ENCODE data around the gene TNS1. TPM values are rescaled to one million over a fixed set of nuclear protein-coding genes. Genes with fewer than 3 reads are reported as not detected.

TNS1 gene
- total RNA-seq, 1 donor from 2014 or later, result 227 TPM

- no peaks in the 10 kb centered on the region for H3K36me3 Mint-ChIP-seq (ENCODE audit: low read depth)
- no peaks in the 10 kb centered on the region for H3K9me3 Mint-ChIP-seq (ENCODE audit: low read depth)
- H3K4me3 Mint-ChIP-seq (ENCODE audit: unreplicated experiment), result no peak overlapping the region
- H3K4me1 Mint-ChIP-seq (ENCODE audit: low read depth), result peaks cover 65% of the 10 kb centered on the region
- H3K27me3 Mint-ChIP-seq (ENCODE audit: low read depth), result no peaks in the 10 kb centered on the region
- no peak for TF ChIP-seq CTCF (IDR thresholded peaks at IDR 0.05)
- DNase-seq (ENCODE audit: low spot score), result no peak
- peak overlapping the region; percentile 54 for H3K27ac Mint-ChIP-seq (ENCODE audit: unreplicated experiment)
These were observed 12.2 kb upstream of the TNS1 start for GRCh38 chr2:218014706-218015585.

GRCh38 chr2:218013289-218013688 is 10.5 kb upstream of the TNS1 start:
- no peaks in the 10 kb centered on the region for H3K36me3 Mint-ChIP-seq (ENCODE audit: low read depth)
- DNase-seq (ENCODE audit: low spot score), result no peak
- peaks cover 71% of the 10 kb centered on the region for H3K4me1 Mint-ChIP-seq (ENCODE audit: low read depth)
- H3K9me3 Mint-ChIP-seq (ENCODE audit: low read depth), result no peaks in the 10 kb centered on the region
- no peaks in the 10 kb centered on the region for H3K27me3 Mint-ChIP-seq (ENCODE audit: low read depth)
- no peak overlapping the region for H3K27ac Mint-ChIP-seq (ENCODE audit: unreplicated experiment)
- H3K4me3 Mint-ChIP-seq (ENCODE audit: unreplicated experiment), result no peak overlapping the region
- TF ChIP-seq CTCF (IDR thresholded peaks at IDR 0.05), result no peak

GRCh38 chr2:218012284-218012683 is 9.5 kb upstream of the TNS1 start:
- Mint-ChIP-seq H3K27me3 (ENCODE audit: low read depth) (no peaks in the 10 kb centered on the region), H3K4me1 (ENCODE audit: low read depth) (peaks cover 68% of the 10 kb centered on the region), H3K9me3 (ENCODE audit: low read depth) (no peaks in the 10 kb centered on the region), H3K4me3 (ENCODE audit: unreplicated experiment) (no peak overlapping the region), H3K36me3 (ENCODE audit: low read depth) (no peaks in the 10 kb centered on the region), H3K27ac (ENCODE audit: unreplicated experiment) (peak overlapping the region; percentile 14)
- no peak for DNase-seq (ENCODE audit: low spot score)
- TF ChIP-seq CTCF (IDR thresholded peaks at IDR 0.05), result no peak

GRCh38 chr2:218011653-218012040 is 8.9 kb upstream of the TNS1 start:
- H3K4me1 Mint-ChIP-seq (ENCODE audit: low read depth), result peaks cover 65% of the 10 kb centered on the region
- no peaks in the 10 kb centered on the region for H3K27me3 Mint-ChIP-seq (ENCODE audit: low read depth)
- no peaks in the 10 kb centered on the region for H3K9me3 Mint-ChIP-seq (ENCODE audit: low read depth)
- no peak for DNase-seq (ENCODE audit: low spot score)
- no peak for TF ChIP-seq CTCF (IDR thresholded peaks at IDR 0.05)
- no peak overlapping the region for H3K27ac Mint-ChIP-seq (ENCODE audit: unreplicated experiment)
- no peaks in the 10 kb centered on the region for H3K36me3 Mint-ChIP-seq (ENCODE audit: low read depth)
- no peak overlapping the region for H3K4me3 Mint-ChIP-seq (ENCODE audit: unreplicated experiment)

GRCh38 chr2:218010984-218011652 is 8.3 kb upstream of the TNS1 start:
- Mint-ChIP-seq H3K36me3 (ENCODE audit: low read depth) (no peaks in the 10 kb centered on the region), H3K27ac (ENCODE audit: unreplicated experiment) (peak overlapping the region; percentile 32), H3K9me3 (ENCODE audit: low read depth) (no peaks in the 10 kb centered on the region), H3K4me3 (ENCODE audit: unreplicated experiment) (peak overlapping the region; percentile 68), H3K4me1 (ENCODE audit: low read depth) (peaks cover 62% of the 10 kb centered on the region), H3K27me3 (ENCODE audit: low read depth) (no peaks in the 10 kb centered on the region)
- no peak for DNase-seq (ENCODE audit: low spot score)
- no peak for TF ChIP-seq CTCF (IDR thresholded peaks at IDR 0.05)
